Posterior cingulate gyrus (tissue), 11 donors: Measurements from ENCODE around the gene CACNA2D3.

Experiments used
- DNase-seq, 10 donors: peaks; one replicate each; pipeline versions ENCODE4 v3.0.0 to v3.0.0-alpha.2; 2020 to 2021; ENCODE audit warnings: mixed read lengths in 3 of 10
- intact Hi-C: fragments of 100-400 bp; cut with DNase I; formaldehyde crosslinking; loops from one replicate; pipeline ENCODE4 v1.15.1; 2023

Gene CACNA2D3

GRCh38 chr3:54547846-54548245, 425.5 kb downstream of the CACNA2D3 start:
- intact Hi-C loops, result no loop called here
- DNase-seq, result no peak

- no peak for DNase-seq
- intact Hi-C loops, result no loop called here
Observed at GRCh38 chr3:54549607-54550220, 427.4 kb downstream of the CACNA2D3 start.

GRCh38 chr3:54550221-54550977, 428.0 kb downstream of the CACNA2D3 start:
- DNase-seq, result peak in 8 of 10 donors; percentile 59 to 94 (median 66)
- intact Hi-C loops, result no loop called here

GRCh38 chr3:54556630-54557029, 434.3 kb downstream of the CACNA2D3 start:
- intact Hi-C loops, result no loop called here
- no peak for DNase-seq

- intact Hi-C loops, result no loop called here
Observed at GRCh38 chr3:54557538-54558428, 435.4 kb downstream of the CACNA2D3 start.

GRCh38 chr3:54563501-54564200, 441.3 kb downstream of the CACNA2D3 start:
- intact Hi-C loops, result no loop called here
- peak in 1 of 10 donors; percentile 63 for DNase-seq

More at GRCh38 chr3:54557538-54558428, 435.4 kb downstream of the CACNA2D3 start:
- no peak for DNase-seq

GRCh38 chr3:54564374-54564925, 442.1 kb downstream of the CACNA2D3 start:
- intact Hi-C loops, result no loop called here
- no peak for DNase-seq

GRCh38 chr3:54565956-54566355, 443.6 kb downstream of the CACNA2D3 start:
- no peak for DNase-seq
- intact Hi-C loops, result no loop called here

- intact Hi-C loops, result no loop called here
- DNase-seq, result no peak
Observed at GRCh38 chr3:54567949-54568348, 445.6 kb downstream of the CACNA2D3 start.

- no peak for DNase-seq
- intact Hi-C loops, result no loop called here
Observed at GRCh38 chr3:54570008-54570407, 447.7 kb downstream of the CACNA2D3 start.

- no peak for DNase-seq
- intact Hi-C loops, result no loop called here
Observed at GRCh38 chr3:54572197-54572895, 450.0 kb downstream of the CACNA2D3 start.

GRCh38 chr3:54573858-54574257, 451.5 kb downstream of the CACNA2D3 start:
- DNase-seq, result no peak
- intact Hi-C loops, result no loop called here

GRCh38 chr3:54574906-54575617, 452.7 kb downstream of the CACNA2D3 start:
- intact Hi-C loops, result no loop called here
- DNase-seq, result no peak

GRCh38 chr3:54575618-54575960, 453.2 kb downstream of the CACNA2D3 start:
- intact Hi-C loops, result no loop called here
- DNase-seq, result peak in 1 of 10 donors; percentile 25

GRCh38 chr3:54577313-54577712, 455.0 kb downstream of the CACNA2D3 start:
- intact Hi-C loops, result no loop called here
- DNase-seq, result no peak

- intact Hi-C loops, result no loop called here
- DNase-seq, result peak in 1 of 10 donors; percentile 57
Observed at GRCh38 chr3:54578417-54578816, 456.1 kb downstream of the CACNA2D3 start.

GRCh38 chr3:54580453-54580852, 458.1 kb downstream of the CACNA2D3 start:
- intact Hi-C loops, result no loop called here
- no peak for DNase-seq

- no peak for DNase-seq
- intact Hi-C loops, result no loop called here
Observed at GRCh38 chr3:54582424-54582823, 460.1 kb downstream of the CACNA2D3 start.

GRCh38 chr3:54591157-54591556, 468.8 kb downstream of the CACNA2D3 start:
- DNase-seq, result no peak
- intact Hi-C loops, result no loop called here
